AG09319 (cell line): Measurements from ENCODE around the gene NEK1.

ENCODE experiments used
- DNase-seq: peaks from one replicate; pipeline ENCODE4 v3.0.0-alpha.2; 2010; ENCODE audit warnings: low read depth; ENCODE audit errors: extremely low read depth
- CTCF ChIP-seq: IDR thresholded peaks from 2 replicates; pipeline ENCODE4 v1.5.1; 2011; ENCODE audit warnings: low read depth, mild to moderate bottlenecking, inconsistent platforms, low read length, moderate library complexity

NEK1 gene

GRCh38 chr4:169384779-169385178, 227.6 kb downstream of the NEK1 start:
- DNase-seq: no peak
- no peak for TF ChIP-seq CTCF

DNA sequence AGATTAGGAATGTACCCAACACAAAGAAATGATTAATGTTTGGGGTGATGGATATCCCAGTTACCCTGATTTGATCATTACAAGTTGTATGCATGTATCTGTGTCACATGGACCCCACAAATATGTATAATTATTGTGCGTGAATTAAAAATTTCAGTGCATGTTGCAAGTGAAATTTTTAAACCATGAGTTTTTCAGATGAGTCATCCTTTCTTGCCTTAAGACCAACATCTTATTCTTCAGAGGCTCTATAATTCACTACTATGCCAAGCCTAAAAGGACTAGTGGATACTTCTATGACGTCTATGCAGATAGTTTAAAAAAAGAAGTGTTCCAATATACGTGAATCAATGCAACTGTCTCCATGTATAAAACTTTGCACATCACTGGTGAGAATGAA, 228.7 kb downstream of the NEK1 start:
- DNase-seq: peak; percentile 69

DNA sequence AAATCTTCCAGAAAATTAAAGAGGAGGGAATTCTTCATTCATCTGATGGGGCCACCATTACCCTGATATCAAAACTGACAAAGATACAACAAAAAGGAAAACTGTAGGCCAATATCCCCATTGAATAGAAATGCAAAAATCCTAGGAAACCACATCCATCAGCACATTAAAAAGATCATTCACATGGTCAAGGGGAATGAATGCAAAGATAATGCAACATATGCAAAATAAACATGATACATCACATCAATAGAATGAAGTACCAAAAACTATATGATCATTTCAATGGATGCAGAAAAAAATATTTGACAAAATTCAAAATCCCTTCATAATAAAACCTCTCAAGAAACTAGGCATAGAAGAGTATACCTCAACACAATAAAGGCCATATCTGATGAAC, 232.7 kb downstream of the NEK1 start:
- no peak for DNase-seq
- TF ChIP-seq CTCF: no peak

More for the DNA sequence above, 228.7 kb downstream of the NEK1 start:
- TF ChIP-seq CTCF: no peak

DNA sequence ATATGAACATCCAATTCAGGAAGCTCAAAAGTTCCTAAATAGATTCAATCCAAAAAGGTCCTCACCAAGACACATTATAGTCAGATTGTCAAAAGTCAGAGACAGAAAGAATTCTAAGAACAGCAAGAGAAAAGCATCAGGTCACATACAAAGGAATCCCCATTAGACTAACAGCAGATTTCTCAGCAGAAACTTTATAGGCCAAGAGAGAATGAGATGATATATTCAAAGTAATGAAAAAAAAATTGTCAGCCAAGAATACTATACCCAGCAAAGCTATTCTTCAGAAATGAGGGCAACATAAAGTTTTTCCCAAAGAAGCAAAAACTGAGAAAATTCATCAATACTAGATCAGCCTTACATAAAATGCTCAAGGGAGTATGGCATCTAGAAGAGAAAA, 235.0 kb downstream of the NEK1 start:
- TF ChIP-seq CTCF: no peak
- no peak for DNase-seq

DNA sequence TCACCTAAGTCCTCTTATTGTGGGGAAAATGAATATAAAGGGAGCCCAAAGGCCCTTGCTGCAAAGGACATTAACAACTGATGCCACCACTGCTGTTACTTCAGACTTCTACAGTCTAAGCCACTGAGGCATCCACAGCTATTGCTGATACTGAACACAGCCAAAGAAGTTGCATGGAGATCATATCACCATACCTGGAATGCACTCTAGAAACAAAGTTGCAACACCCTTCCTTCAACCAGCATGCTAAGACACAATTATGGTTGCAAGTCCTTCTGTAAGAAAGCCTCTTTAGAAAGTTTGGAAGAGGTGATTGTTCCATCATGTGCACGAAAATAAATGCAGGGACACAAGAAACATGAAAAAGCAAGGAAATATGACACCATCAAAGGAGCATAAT, 236.0 kb downstream of the NEK1 start:
- TF ChIP-seq CTCF: no peak

GRCh38 chr4:169372791-169373190, 239.6 kb downstream of the NEK1 start:
- TF ChIP-seq CTCF: no peak
- no peak for DNase-seq

More for the DNA sequence above, 236.0 kb downstream of the NEK1 start:
- no peak for DNase-seq

DNA sequence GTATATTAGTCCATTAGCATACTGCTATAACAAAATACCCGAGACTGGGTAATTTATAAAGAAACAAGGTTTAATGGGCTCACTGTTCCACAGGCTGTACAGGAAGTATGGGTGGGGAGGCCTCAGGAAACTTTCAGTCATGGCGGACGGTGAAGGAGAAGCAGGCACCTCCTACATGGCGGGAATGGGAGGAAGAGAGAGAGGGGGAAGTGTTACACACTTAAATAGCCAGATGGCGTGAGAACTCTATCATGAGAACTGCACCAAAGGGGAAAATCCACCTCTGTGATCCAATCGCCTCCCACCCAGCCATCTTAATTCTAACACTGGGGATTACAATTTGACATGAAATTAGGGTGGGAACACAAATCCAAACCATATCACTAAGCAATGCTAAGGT, 242.7 kb downstream of the NEK1 start:
- DNase-seq: no peak
- no peak for TF ChIP-seq CTCF
